ENCODE data around the gene XRN2.

Gene XRN2

GRCh38 chr20:21432911-21433310, 129.8 kb downstream of the XRN2 start:
- no peak for DNase-seq

- DNase-seq: peak; percentile 8
Observed at GRCh38 chr20:21433329-21433890, 130.3 kb downstream of the XRN2 start.

DNA sequence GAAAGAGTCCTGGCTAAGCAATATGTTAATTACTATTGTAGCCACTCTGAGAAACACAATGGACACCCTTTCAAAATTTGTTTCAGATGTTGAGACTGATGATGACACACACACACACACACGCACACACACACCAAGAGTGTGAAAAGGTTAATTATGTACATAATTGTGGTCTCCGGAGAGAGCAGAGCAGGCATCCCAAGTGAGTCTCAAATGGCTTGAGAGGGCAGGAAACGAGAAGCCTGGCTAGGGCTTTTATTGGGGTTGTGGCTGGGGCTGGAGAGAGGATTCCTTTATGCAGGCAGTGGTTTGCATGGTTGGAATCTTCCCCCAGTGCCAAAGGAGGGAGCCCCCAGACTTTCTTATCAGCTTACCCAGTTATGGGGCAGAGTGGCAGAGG, 132.4 kb downstream of the XRN2 start:
- DNase-seq: no peak

- peak; percentile 84 for DNase-seq
Observed at GRCh38 chr20:21436205-21436604, 133.1 kb downstream of the XRN2 start.

- DNase-seq: no peak
Observed at GRCh38 chr20:21437248-21437647, 134.1 kb downstream of the XRN2 start.

DNA sequence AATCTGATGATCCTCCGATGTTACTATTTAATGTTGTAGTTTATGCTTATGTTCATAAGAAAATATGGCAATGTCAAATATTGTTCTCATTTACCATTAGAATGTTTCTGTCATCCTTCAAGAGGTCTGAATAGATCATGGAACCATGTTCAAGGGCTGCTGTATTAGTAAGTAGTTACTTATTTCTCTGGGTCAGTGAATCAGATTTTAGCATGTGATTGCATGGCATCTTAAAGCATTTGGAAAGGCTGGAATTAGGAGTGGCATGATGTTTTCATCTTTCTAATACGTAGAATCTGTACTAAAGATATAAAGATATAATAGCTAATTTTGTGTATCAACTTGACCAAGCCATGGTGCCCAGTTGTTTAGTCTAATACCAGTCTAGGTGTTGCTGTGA, 134.7 kb downstream of the XRN2 start:
- DNase-seq: no peak
